GM21528 (cell line): Measurements from ENCODE around the gene ADCY5.

Source experiments
- ATAC-seq: cut with Tn5 transposase; IDR thresholded peaks from one replicate; pipeline ENCODE4 v1.9.1; 2021; ENCODE audit warnings: mild to moderate bottlenecking, moderate library complexity; ENCODE audit not compliant: unreplicated experiment, low FRiP score

ADCY5 gene

DNA sequence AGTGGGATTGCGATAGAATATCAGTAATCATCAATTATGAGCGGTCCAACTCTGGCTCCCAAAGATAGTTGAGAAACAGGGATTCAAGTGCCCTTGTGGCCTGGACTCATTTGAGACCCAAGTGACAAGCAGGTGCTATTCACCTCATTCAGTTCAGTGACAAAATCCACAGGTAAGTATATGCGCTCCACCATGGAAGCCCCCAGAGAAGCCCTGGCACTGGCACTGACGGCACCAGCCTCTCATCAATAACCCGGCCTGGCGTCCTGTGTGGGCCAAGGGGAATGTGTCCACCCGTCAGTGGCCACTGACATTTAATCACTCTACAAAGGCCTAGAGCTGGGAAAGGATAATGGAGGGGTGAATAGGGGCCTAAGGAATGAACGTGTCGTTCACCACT lies 117.2 kb downstream of the ADCY5 start:
- ATAC-seq: no peak

DNA sequence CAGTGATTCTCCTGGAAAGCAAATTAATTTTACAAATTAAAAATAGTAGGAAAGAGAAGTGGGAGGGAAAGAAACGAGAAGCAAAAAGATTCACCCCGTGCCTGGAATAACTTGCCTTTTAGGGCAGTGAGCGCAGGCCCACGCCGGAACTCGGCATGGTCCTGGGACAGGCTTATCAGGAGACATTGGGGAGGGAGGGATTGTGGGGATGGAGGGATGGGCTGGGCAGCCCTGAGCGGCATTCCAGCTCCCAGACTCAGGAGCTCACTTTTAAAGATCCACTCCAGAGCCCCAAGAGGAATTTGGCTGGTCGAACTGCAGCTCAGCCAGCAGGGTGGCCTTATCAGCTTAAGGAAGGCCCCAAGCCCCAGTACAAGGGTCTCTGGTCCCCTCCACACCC lies 117.9 kb downstream of the ADCY5 start:
- ATAC-seq: no peak

DNA sequence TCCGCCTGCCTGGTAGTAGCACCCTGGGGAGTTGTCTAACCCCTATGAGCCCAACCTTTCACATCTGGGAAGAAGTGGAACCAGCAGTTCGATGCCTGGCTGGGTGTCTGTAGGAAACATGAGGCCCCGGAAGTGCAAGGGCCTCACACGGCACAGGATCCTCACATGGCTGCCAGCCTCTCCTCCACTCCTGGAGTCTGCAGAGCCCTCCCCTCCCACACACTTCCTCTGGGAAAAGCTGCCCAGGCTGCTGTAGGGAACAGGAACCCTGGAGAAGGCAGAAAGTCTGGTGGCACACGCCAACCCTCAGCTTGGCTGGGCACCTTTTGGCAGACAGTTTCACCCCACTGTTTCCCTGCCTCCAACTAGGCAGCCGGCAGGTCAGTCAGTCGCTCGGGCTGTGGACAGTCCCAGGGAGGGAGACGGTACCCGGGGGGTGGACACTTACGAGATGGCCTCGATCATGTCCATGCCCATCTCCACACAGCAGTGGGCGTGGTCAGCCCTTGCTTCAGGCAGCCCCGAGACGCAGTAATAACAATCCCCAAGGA lies 118.4 kb downstream of the ADCY5 start:
- ATAC-seq: no peak

DNA sequence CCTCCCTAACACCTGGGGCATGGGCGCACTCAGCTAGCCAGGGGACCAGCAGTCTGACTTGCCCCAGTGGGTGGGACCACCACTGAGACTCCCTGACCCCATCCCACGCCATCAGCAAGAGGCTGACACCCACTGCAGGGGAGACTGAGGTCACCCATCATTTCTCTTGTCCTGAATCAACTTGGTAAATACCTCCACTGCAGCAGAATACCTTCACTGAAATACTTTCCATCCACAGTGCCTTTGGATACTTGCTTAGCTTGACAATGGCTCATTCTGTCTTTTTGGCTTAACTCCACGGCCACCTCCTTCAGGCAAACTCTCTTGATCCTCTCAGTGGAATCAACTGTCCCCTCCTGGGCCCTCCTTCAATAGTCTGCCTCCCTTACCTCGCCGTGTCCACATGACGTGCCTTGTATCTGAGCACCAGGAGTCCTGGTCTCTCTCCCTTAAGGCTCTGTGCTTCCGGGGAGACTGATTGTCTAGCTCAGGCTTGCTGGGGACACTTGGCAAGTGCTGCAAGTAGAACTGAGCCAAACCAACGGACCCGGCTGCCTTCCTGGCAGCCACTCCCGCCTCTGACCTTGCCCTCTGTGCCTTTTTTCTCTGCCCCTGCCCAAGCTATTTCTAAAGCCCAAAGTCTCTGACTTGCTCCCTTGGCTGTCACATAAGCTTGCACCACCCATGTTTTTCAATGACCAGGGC lies 119.1 kb downstream of the ADCY5 start:
- ATAC-seq: no peak

- ATAC-seq: no peak
Measured at GRCh38 chr3:123328851-123329635, 119.8 kb downstream of the ADCY5 start.

GRCh38 chr3:123327956-123328850 lies 120.7 kb downstream of the ADCY5 start:
- ATAC-seq: no peak

GRCh38 chr3:123327480-123327879 lies 121.4 kb downstream of the ADCY5 start:
- ATAC-seq: no peak

DNA sequence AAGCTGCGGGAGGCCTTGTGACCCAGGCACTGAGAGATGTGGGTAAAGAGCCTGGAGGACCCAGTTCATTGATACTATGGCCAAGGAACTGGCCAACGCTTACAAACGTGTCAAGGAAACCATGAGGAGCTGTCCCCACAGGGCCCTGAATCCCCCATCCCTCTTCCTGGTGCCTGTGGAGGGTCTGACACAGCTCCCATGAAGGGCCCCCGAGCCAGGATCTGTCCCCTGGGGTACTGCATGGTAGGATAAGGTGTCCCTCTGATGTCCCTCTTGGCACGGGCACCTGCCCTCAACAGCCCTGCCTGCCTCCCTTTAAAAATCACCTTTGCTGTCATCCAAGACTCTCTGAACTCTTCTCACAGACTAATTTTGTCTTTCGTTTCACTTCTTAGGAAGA lies 122.4 kb downstream of the ADCY5 start:
- no peak for ATAC-seq

DNA sequence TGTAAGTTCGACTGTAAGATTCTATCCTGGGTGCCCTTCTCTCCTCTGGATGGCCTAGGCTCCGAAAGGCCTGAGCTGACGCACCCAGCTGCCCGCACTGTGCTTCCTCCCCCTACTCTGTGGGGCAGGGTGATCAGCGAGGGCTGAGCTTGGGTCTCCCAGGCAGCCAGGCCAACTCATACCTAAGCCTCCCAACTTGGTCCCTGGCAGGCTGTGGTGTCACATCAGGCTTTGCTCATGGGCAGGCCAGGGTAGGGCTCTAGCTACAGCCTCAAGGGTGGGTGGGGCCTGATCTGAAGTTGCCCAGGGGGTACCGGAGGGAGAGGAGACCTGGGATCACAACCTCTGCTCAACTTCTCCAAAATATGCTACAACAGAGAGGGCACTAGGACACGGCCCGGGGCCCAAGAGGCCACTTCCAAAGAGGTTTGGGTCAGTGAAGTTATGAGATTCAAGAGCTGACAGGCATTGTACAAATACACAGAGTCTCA lies 123.1 kb downstream of the ADCY5 start:
- ATAC-seq: no peak

DNA sequence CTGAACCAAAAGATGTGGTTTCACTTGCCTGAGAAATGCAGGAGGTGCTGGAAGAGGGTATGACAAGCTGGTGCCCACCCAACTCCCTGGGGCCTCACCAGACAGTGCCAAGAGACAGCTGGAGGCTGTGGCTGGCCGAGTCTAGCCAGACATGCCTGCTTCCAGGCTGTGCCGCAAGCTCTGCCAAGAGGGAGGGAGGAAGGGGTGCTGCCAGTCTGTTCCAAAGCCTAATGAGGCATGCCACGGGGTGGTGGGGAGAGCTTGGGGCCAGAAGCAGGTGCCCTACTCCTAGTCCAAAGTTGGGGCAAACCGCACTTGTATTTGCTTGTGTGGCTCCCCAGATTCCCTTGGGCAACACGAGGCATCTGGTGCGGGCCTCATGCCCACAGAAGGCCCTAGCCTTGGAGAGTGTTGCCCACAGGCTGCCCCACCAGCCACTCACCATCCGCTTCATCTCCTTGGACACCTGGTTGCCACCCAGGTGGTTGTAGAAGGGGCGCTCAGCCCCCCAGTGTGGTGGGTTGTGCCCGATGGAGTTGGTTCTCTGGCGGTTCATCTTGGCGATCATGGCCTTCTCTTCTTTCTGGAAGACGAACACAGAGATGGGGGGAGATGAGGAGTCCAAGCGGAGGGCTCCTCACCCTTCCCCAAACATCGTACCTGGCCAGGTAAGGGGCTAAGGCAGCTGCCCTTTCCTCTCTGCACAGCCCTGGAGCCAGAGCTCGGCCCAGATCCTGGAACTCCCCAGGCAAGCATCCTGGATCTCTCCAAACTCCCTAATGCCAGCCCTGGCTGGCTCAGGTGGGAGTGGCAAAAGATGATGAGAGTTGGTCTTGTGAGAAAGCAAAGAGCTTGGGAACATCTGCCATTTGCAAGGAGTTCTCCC lies 123.8 kb downstream of the ADCY5 start:
- ATAC-seq: no peak

DNA sequence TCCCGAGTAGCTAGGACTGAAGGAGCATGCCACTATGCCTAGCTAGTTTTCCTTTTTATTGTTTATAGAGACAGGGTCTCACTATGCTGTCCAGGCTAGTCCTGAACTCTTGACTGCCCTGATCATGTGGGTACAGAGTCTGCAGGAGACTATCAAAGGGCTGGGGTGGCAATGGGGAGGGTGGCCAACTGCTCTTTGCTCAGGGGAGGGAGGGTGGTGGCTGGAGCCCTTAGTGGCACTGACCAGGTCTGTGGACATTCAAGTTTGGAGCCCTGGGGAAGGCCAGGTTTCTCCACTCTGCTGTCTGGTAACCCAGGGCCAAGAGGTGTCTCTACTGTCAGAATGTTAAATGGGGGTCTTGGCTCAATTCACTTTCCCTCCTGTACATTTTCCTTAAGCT lies 125.1 kb downstream of the ADCY5 start:
- ATAC-seq: no peak

- ATAC-seq: no peak
Measured at GRCh38 chr3:123322866-123323265, 126.0 kb downstream of the ADCY5 start.

DNA sequence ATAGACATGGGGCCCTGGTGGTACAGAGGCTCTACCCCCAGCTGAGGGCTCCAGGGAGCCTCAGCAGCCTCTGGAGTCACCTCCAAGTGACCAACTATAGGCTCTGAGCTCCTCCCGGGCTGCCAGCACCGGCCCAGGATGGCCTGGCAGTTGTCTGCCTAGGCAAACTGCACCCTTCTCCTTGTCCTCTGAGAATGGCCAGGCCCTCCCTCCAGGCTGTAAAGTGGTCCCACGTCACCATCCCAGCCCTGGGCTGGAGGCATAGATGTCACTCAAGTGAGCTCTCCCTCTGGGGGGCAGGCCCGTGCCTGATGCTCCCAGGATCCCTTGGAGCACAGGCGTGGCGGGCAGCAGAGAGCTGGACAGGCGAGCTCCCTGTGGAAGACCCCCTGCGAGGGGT lies 127.1 kb downstream of the ADCY5 start:
- no peak for ATAC-seq

GRCh38 chr3:123320221-123320620 lies 128.7 kb downstream of the ADCY5 start:
- no peak for ATAC-seq

GRCh38 chr3:123319760-123320159 lies 129.1 kb downstream of the ADCY5 start:
- ATAC-seq: no peak

DNA sequence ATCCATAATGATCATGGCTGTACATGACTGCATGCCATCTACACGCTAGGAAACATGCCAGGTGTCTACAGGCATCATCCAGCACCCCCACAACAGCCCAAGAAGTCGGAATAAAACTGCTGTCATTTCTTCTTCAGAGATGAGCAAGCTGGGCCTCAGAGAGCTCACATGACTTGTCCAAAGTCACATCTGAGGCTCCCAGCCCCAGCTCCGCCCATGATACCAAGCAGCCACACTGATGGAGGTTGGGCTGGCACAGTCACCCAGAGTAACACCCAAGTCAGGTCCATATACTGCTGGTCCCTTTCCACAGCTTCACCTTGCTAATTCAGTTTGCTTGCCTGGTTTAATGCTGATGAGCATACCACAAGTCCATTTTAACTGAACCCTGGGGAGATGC lies 130.5 kb downstream of the ADCY5 start:
- ATAC-seq: no peak

GRCh38 chr3:123317716-123318115 lies 131.2 kb downstream of the ADCY5 start:
- ATAC-seq: no peak

GRCh38 chr3:123315271-123315595 lies 133.7 kb downstream of the ADCY5 start:
- no peak for ATAC-seq

GRCh38 chr3:123314359-123315270 lies 134.3 kb downstream of the ADCY5 start:
- ATAC-seq: no peak
